Cerebellar nuclear complex (tissue), 1 donor: ENCODE measurements around the gene JPH4.

ENCODE experiments used
- DNase-seq, 2 experiments: peaks; one replicate each; lab custom pipeline; 2025; lab: John Stamatoyannopoulos, UW

Gene JPH4

DNA sequence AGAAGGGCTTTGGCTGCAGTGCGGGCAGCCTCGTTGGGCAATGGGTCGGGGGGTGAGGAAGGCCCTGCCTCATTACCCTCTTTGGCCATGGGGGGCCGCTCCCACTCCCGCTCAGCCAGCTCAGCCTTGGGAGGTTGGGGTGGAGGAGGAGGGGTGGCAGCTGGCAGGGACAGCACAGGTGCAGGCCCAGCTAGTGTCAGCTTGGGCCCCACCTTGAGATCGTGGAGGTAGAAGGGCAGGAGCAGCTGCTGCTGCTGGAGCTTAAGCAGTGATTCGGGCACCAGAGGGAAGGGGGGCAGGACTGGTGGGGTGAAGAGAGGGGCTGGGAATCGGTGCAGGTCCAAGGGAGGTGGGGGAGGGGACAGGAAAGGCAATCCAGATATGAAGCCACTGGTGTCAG lies 53.0 kb downstream of the JPH4 start:
- no peak for DNase-seq

DNA sequence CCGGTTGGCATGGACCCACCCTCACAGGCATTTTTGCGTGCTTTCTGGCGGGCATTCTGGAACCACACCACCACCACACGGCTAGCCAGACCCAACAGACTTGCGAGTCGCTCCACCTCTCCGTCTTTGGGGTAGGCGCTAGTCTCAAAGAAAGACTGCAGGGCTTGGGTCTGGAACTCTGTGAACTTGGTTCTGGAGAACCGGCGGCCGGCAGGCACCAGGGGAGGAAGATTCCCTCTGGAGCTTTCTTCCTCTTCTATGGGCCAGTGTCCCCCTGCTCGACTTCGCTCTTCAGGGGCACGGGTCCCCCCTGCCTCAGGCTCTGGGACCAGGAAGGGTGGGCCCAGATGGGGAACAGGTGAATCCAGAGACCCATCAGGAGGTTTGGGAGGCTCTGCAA lies 53.6 kb downstream of the JPH4 start:
- DNase-seq: no peak

DNA sequence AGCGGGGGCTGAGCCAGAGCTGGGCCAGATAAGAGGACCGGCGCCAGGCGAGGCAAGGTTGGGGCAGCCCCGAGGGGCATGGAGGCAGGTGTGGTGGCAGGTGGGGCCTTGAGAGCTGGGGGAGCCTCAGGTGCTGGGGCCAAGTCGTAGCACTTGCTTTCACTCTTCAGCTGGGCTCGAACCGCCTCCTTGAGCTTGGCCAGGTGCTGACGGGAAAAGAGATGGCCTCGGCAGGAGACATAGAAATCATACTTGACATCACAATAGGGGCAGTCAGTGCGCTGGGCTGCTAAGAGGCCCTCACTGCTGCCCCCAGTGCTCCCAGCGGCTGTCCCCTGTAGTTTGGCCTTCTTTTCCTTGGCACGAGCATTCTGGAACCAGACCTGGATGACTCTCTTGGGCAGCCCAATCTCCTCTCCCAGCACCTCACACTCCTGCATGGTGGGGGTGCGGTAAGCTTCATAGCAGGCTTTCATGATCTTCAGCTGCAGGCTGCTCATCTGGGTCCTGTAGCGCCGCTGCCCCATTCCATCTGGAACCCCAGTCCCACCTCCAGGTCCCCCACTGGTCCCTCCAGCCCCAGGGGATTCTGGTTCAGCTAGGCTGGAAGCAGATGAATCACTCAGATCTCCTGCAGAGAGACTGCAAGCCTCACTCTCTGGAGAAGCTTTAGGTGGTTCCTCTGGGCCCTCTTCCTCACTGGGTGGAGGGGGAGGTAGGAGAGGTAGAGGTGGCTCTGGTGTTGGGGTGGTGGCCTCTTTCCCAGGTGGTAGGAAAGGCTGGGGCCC lies 55.2 kb downstream of the JPH4 start:
- no peak for DNase-seq

DNA sequence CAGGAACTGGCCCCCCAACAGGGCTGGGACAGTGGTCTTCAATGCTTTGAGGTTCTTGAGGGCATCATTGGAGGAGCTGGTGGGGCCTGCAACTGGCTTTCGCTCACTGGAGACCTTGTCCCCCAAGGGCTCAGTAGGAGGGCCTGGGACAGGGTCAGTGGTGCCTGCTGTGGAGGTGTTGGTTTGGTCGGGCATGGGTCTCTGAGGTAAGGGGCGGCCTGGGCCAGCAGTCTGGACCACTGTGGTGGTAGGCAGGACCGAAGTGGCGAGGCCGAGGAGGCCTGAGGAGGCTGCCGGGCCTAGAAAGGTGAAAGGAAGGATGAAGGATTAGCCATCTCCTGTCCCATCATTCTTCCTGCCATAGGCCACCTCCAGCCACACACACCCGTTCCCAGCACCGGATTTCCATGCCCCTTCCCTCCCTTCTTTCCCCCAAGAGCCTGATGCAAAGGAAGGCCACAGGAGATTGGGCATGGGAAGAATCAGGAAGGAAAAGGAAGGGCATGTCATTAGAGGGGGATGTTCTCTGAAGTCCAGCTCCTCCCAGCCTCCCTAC lies 55.9 kb downstream of the JPH4 start:
- no peak for DNase-seq

DNA sequence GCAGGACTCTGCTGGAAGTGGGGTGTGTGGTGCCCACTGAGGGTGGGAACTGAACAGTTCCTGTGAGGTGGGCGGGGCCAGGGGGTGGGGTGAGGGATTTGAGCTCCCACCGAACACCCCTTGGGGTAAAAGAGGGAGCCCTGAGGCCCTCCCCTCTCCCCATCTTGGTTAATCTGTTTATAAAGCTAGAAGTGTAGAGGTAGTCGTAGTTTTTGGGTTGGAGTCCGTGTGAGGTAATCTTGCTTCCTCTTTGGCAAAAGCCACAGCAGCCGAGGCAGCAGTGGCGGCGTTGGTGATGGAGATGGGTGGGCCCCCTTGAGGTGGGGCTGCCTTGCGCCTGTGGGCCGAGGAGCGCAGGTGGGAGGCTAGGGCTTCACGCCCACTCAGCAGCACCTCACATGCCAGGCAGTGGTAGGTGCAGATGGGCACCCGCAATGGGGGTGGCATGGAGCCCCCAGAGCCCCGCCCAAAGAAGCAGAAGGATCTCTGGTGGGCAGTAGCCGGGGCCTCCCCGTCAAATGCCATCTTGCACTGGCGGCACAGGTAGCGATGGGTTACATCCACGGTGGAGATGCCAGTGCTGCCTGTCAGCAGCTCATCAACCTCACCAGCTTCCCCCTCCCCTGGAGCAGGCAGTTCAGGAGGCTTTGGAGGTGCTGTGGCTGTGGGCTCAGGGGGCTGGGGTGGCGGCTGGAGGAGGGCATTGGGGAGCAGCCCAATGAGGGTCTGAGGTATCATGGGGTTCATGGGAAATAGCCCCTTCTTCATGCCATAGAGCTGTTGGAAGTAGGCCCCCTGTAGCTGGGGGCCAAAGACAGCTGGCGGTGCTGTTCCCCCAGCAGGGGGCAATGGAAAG lies 56.6 kb downstream of the JPH4 start:
- no peak for DNase-seq

DNA sequence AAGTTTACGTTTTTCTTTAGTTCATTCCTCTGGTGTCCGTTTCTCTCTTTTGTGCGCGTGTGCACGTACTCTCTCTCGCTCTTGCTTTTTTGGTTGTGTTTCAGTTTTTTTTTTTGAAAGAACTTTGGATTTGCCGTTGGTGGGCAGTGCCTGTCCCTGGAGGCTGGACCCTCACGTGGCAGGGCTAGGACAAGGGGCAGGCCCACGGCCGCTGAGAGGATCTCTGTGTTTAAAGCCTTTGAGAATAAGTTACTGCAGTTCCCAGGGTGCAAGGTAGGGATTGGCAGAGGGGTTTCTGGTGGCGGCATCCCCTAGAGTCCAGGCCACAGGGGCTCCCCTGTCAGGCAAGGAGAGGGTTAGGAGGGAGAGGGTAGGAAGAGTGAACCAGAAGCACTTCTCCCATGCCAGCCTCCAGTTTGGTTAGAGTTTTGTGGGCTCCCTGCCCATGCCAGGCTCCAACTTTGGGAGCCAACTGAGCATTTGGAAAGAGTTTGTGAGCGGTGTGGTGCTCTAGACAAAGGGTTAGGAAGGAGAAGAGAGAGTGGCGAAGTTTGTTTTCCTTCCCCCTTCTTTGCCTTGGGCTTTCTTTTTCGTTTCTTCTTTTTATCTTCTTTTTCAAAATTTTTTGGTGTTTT lies 57.6 kb downstream of the JPH4 start:
- DNase-seq: no peak

DNA sequence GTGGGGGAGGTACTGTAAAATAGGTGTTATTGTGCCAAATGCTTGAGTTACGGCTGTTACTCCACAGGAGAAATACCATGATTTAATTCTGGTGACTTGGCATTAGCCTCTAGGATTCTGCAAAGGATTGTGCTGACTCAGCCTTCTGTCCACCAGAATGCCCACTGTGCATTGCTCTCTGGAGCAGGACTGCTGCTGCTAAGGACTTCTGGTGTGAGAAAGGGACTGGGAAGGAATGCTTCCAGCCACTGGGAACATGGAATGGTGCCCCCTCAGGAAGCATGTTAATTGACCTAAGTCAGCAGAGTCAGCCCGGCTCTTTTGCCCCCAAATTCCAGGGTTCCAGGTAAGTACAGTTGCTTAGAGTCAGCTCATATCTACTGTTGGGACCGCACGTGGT lies 59.9 kb downstream of the JPH4 start:
- no peak for DNase-seq
